ENCODE results near the gene APOB.

APOB gene

GRCh38 chr2:21046506-21046905, 2.6 kb upstream of the APOB start:
- no peak for DNase-seq (ENCODE audit: low read depth in 2 of 2, low spot score in 1 of 2)

- DNase-seq (ENCODE audit: low read depth in 2 of 2, low spot score in 1 of 2), result no peak
These were observed 960 bp upstream of the APOB start for GRCh38 chr2:21044694-21045371.

GRCh38 chr2:21042958-21043743, 722 bp downstream of the APOB start:
- peak in 1 of 2 donors; percentile 4 for DNase-seq (ENCODE audit: low read depth in 2 of 2, low spot score in 1 of 2)

DNA sequence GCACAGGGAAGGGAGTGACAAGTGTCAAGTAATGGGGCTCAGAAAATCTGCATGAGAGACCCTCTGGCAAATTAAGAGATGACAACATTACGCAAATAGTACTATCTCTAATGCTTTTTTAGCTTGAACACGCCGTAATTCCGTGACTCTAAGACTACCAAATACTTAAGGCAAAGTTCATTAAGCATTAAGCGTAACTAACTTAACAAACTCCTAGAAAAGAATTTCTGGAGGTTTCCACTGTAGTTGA, 1.2 kb downstream of the APOB start:
- DNase-seq (ENCODE audit: low read depth in 2 of 2, low spot score in 1 of 2), result no peak

DNA sequence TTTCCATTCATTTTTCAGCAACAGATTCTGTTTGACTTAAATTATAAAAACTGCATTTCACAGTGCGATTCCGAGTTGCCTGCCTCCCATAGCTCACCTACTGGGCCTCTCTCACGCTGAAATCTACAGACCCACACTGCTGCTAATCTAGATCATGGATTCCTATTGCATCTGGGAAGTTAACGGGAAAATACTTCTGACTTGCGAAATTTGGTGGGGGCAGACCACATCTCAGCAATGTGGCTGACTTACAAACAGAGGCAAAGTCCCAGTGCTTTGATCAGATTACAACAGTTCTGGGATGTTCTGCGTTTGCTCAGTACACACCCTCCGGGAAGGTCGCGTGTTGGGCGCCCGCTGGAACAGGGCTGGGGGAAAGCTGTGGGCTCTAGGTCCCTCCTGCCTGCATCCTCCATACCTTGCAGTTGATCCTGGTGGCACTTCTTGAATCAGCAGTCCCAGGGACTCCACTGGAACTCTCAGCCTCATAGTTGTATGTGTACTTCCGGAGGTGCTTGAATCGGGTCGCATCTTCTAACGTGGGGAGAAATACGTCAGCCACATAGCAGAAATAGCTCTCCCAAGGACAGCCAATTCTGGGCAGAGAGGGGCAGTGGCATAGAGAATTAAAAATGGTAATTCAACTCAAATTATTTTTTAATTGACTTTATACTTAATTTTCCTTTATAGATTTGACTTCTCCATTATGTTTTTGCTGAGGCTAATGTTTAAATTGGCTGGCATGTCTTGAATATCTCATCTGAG, 1.7 kb downstream of the APOB start:
- DNase-seq (ENCODE audit: low read depth in 2 of 2, low spot score in 1 of 2), result no peak

GRCh38 chr2:21041462-21041861, 2.4 kb downstream of the APOB start:
- DNase-seq (ENCODE audit: low read depth in 2 of 2, low spot score in 1 of 2), result no peak

DNA sequence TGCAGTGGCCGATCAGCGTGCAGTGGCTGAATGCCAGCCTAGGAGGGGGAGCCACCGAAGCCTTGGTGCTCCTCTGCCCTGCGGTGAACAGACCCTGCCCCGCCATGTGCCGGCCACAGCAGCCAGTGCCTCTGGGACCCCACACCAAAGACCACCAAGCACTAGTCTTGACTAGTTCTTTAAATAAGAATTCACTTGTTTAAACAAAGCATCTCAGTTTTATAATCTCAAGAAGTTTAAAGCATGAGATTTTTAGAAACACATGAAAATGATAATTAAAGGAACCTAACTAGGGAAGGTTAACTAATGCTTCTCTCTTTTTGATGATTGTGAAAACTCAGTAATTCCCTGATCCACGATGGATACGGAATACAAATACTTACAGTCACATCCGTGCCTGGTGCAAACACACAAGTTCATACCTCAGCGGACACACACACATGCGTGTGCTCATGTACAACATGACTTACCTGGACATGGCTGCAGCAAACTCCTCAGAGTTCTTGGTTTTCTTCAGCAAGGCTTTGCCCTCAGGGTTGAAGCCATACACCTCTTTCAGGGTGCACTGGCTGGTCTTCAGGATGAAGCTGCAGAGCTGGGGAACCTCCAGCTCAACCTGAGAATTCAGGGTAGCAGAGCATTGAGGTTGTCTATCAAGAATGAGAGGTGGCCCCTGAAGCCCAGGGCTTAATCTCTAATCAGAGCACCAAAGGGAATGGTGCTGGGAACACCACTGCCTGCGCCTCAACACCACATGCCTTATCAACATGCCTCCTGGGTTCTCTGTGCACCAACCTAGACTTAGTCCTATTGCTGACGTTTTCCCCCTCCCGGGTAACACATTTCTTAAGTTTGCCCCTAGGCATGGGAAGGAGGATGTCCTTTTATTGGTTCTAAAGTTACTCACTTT, 3.1 kb downstream of the APOB start:
- no peak for DNase-seq (ENCODE audit: low read depth in 2 of 2, low spot score in 1 of 2)

DNA sequence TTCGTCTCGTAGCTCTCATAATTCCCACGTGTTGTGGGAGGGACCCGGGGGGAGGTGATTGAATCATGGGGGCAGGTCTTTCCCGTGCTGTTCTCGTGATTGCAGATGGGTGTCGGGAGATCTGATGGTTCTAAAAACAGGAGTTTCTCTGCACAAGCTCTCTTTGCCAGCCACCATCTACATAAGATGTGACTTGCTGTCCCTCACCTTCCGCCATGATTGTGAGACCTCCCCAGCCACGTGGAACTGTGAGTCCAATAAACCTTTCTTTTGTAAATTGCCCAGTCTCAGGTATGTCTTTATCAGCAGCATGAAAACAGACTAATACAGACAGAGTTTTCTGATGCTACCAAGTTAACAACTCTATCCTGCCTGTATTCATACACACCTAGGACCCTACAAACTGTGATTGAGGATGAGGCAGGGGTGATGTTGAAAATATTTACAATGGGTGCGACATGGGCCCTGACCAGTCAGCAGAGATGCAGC, 3.9 kb downstream of the APOB start:
- DNase-seq (ENCODE audit: low read depth in 2 of 2, low spot score in 1 of 2), result no peak

- DNase-seq (ENCODE audit: low read depth in 2 of 2, low spot score in 1 of 2), result no peak
These were observed 4.8 kb downstream of the APOB start for GRCh38 chr2:21039080-21039556.

DNA sequence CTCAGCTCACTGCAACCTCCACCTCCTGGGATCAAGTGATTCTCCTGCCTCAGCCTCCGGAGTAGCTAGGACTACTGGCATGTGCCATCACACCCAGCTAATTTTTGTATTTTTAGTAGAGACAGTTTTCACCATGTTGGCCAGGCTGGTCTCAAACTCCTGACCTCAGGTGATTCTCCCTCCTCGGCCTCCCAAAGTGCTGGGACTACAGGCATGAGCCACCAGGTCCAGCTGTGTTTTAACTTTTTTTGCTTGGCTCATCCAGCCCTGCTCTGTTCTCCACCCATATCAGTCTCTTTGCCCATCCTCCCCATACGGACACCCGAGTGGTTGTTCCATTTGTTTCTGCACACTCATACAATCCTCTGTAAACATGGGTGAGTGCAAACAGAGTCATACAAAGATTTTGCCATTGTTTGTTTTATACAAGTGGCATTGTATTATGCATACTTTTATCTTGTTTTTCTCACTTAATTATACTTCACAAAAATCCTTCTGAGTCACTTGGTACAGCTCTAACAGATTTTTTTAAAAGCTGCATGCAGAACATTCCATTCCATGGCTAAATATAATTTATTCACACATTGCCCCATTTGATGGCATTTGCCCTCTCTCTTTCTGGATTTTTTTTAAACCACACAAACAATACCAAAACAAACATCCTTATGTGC, 5.3 kb downstream of the APOB start:
- DNase-seq (ENCODE audit: low read depth in 2 of 2, low spot score in 1 of 2), result no peak

- DNase-seq (ENCODE audit: low read depth in 2 of 2, low spot score in 1 of 2), result no peak
These were observed 6.2 kb downstream of the APOB start for GRCh38 chr2:21037671-21038108.

GRCh38 chr2:21036708-21037670, 6.9 kb downstream of the APOB start:
- DNase-seq (ENCODE audit: low read depth in 2 of 2, low spot score in 1 of 2), result no peak

- DNase-seq (ENCODE audit: low read depth in 2 of 2, low spot score in 1 of 2), result no peak
These were observed 7.7 kb downstream of the APOB start for GRCh38 chr2:21035974-21036707.

DNA sequence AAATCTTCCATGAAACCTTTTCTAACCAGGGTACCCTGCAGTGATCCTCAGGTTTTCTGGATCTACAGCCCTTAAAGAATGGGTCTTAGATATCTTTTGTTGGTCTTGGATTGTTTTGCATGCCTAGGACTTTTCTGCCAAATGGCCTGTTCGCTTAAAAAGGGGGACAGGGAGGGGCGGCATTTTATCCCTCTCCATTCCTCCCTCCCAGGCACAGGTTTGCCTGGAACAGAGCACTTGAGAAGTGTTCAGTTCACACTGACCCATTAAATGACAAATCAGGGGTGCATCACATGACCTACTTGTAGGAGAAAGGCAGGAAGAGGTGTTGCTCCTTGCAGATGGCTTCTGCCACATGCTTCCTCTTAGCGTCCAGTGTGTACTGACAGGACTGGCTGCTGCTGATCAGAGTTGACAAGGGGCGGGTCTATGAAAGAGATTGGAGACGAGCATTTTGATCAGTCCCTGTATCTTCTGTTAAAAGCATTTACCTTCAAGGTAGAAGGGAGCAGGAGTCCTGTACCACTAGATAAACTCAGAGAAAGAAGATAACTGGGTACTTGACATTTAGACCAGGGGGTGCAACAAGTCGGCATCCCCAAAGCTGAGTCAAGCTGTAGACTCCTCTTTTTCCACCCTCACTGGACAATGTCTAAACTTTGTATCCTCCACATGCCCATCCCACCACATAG, 8.4 kb downstream of the APOB start:
- DNase-seq (ENCODE audit: low read depth in 2 of 2, low spot score in 1 of 2), result no peak

DNA sequence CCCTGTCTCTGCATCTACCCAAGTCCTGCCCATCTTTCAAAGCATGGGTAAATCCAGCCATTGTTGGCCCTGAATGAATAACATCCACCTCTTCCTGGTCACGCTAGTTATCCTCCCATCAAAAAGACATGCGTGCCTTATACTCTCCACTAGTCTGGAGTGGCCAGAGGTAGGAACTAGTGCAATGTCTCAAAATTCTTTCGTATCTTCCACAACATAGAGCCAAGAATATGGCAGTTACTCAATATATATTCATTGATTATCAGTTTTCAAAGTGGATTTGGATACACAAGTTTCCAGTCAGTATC, 8.9 kb downstream of the APOB start:
- no peak for DNase-seq (ENCODE audit: low read depth in 2 of 2, low spot score in 1 of 2)

- DNase-seq (ENCODE audit: low read depth in 2 of 2, low spot score in 1 of 2), result no peak
These were observed 9.5 kb downstream of the APOB start for GRCh38 chr2:21034156-21034971.

Measured in stimulated activated CD8-positive, alpha-beta memory T cell treated with anti-CD3 and anti-CD28 coated beads, Interleukin-4, amount 100 ng/mL, for 1 hour (primary cell).